ENCODE measurements around the gene OR51A2. TPM values are rescaled to one million over a fixed set of nuclear protein-coding genes. Genes with fewer than 3 reads are reported as not detected.

The OR51A2 gene
- total and polyA plus RNA-seq, 2 of the 8 experiments (the other 6 are each of a cell fraction or from before 2014, with no cell fraction given) = not detected

GRCh38 chr11:4936745-4937144 is 18.8 kb downstream of the OR51A2 start:
- no peak overlapping the region for H2BK5ac ChIP-seq (ENCODE audit: low read depth, low read length)
- H4K8ac ChIP-seq (ENCODE audit: extremely low read depth, insufficient read depth, low read length) = no peak overlapping the region
- TF ChIP-seq CEBPB (IDR thresholded peaks at IDR 0.05; ENCODE audit: low read depth, low read length) (peak; percentile 9; the same call in 1 of the 2 replicates), SIN3A (conservative IDR thresholded peaks at IDR 0.05 in 1 of 2, IDR thresholded peaks at IDR 0.05 in 1 of 2; ENCODE audit: low read depth in 1 of 2, low read length in 2 of 2) (no peak)
- no peak overlapping the region for H3K23ac ChIP-seq (ENCODE audit: insufficient read length)
- no peak overlapping the region for H4K5ac ChIP-seq (ENCODE audit: insufficient read length, low read depth, low read length)
- no peak overlapping the region for H3K18ac ChIP-seq (ENCODE audit: extremely low read depth, low read length)
- H2AK5ac ChIP-seq (ENCODE audit: low read depth, low read length) = no peak overlapping the region
- DNase-seq (ENCODE audit: low read depth in 1 of 2, low spot score in 2 of 2) (no peak), FAIRE-seq (no peak)
- H3K9ac ChIP-seq (replicated peaks in 1 of 4; ENCODE audit: extremely low read depth in 1 of 4, low read depth in 3 of 4, low read length in 3 of 4) = no peak overlapping the region
- H3K56ac ChIP-seq (replicated peaks; ENCODE audit: insufficient read length, low read depth, low read length) = no peak overlapping the region
- H2BK15ac ChIP-seq (ENCODE audit: low read length) = no peak overlapping the region
- H3K9me3 ChIP-seq (ENCODE audit: insufficient read depth in 2 of 2, low read depth in 1 of 2, low read length in 1 of 2) = no peaks in the 10 kb centered on the region
- POLR2A ChIA-PET (ENCODE audit: partially characterized antibody) = no interaction called here
- no peak overlapping the region for H3K4me2 ChIP-seq (ENCODE audit: insufficient read depth in 1 of 2, low read depth in 2 of 2, low read length in 2 of 2)
- no peaks in the 10 kb centered on the region for H4K20me1 ChIP-seq (replicated peaks in 1 of 2; ENCODE audit: control insufficient read depth in 1 of 2, insufficient read depth in 2 of 2, low read length in 2 of 2)
- H3K27ac ChIP-seq (ENCODE audit: low read depth, low read length) = no peak overlapping the region
- no peak overlapping the region for H2BK120ac ChIP-seq (replicated peaks; ENCODE audit: low read depth, low read length)
- H3K4me3 ChIP-seq (ENCODE audit: extremely low read depth in 1 of 4, insufficient read depth in 2 of 4, low read depth in 3 of 4, low read length in 4 of 4) = no peak overlapping the region
- H3K27me3 ChIP-seq (replicated peaks in 1 of 4; ENCODE audit: control insufficient read depth in 3 of 4, extremely low read depth in 1 of 4, insufficient read depth in 3 of 4, low read length in 3 of 4) = peaks cover 0 to 1% (median 0%) of the 10 kb centered on the region in 4 experiments; a peak in 1 of 7 replicates
- H2AFZ ChIP-seq (ENCODE audit: low read length) = no peak overlapping the region
- no peaks in the 10 kb centered on the region for H3K4me1 ChIP-seq (replicated peaks in 1 of 4; ENCODE audit: control insufficient read depth in 3 of 4, insufficient read depth in 4 of 4, low read length in 3 of 4)
- H2BK12ac ChIP-seq (ENCODE audit: low read depth, low read length) = no peak overlapping the region
- no peak overlapping the region for H3K4ac ChIP-seq (replicated peaks; ENCODE audit: insufficient read length, low read depth, low read length)
- H3K23me2 ChIP-seq (ENCODE audit: low read depth, low read length) = no peaks in the 10 kb centered on the region
- no peaks in the 10 kb centered on the region for H3K79me1 ChIP-seq (ENCODE audit: low read depth, low read length)
- no peak overlapping the region for H2BK20ac ChIP-seq (ENCODE audit: low read length)
- H4K91ac ChIP-seq (replicated peaks; ENCODE audit: insufficient read length, low read length) = no peak overlapping the region
- no peaks in the 10 kb centered on the region for H3K36me3 ChIP-seq (ENCODE audit: control insufficient read depth in 2 of 4, insufficient read depth in 4 of 4, low read length in 3 of 4)
- 92% methylated on average over 3 of the region's 3 CpGs; no CpG with 5 or more reads in 1 of the 2 experiments for WGBS, 2 experiments (ENCODE audit: extremely low coverage in 1 of 2, insufficient coverage in 1 of 2, insufficient read length in 1 of 2, insufficient replicate concordance in 2 of 2, low coverage in 1 of 2, low lambda C conversion rate in 2 of 2, missing lambda C conversion rate in 1 of 2)
- CTCF ChIA-PET (ENCODE audit: partially characterized antibody) = no interaction called here
- no peaks in the 10 kb centered on the region for H3K79me2 ChIP-seq (ENCODE audit: control insufficient read depth in 1 of 2, insufficient read depth in 2 of 2, low read length in 2 of 2)
- no peak overlapping the region for H3K14ac ChIP-seq (ENCODE audit: insufficient read length)
